ENCODE data around the gene KIRREL3.

Gene KIRREL3

DNA sequence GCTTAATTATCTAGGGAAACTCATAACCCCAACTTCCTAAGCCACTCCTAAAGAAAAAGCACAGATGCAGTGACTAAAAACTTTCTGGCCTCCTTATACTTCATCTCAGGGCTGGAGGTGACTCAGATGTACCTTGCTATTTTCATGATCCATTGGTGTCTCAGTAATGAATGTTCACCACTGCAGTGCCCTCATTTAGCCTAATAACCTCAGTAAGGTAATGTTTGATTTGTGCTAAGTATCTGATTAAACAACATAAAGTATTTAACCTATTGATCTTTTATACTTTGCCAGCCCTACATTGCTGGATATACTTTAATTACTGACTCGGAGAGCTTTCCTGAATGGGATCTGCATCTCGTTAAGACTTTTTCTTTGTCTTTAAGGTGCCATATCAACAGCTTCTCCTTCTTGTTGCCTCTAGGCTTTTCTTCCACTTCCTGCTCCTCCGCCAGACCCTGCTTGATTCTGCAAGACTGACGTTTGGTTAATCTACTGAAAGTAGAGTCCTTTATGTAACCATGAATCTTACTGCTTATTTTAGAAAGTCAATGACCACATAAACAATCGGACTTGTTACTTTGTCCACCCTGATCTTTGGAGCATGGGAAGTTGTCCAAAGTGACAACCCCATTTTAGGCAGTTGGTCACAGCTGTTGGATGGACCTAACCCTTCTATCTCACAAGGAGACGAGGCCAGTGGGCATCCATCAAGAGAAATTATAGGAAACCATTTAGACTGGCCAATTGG lies 342.1 kb downstream of the KIRREL3 start:
- DNase-seq = no peak

DNA sequence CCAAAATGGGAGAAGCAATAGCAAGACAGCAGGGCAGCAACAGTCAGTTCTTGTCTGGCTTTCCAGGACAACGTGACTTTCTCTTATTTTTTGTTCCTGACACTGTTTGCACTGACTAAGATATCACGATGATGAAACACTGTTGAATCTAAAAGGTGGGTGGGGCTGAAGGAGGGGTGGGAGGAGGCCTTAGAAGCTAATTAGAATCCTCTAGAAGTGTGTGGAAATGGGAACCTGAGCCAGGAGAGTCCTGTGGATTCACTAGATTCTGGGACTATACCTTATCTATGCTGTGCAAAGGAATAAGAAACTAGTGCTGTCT lies 344.8 kb downstream of the KIRREL3 start:
- DNase-seq = no peak

DNA sequence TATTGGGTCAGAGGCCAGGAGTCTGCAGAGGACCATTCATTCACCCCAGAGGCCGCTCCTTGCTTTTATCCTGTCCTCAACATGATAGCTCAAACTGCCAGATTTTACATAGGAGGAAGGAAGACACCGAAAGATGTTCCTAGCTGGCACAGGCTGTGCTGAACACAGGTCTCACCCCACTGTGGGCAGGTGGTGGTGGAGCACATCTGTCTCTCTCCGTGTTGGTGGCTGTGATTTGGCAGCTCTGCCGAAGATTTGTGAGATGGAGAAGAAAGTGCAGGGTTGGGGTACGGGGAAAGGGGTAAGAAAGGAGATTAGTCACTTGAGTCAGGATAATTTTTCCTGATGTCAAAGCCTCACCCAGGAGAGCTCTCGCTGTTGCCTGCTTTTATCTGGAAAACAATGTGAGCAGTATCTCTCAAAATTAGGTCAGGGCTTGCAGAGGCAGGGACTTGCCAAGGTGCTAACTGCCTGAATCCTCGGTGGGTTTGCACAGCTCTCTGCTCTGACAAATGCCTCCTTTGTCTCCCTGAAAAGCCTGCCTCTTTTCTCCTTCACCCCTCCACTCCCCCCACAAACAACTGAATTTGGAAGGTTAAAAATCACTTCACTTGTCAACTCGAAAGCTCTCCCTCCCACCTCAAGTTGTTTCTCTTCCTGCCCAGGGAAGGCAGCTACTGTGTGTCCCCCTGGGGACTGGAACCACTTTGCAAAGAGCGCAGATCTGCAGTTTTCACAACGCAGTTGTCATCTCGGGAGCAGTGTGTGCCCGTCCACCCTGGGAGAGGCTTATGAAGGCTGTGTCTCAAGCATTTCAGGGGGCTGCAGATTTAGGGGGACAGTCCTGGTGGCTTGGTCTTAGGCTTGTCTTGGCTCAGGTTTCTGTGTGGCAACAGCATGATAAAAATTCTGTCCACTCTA lies 345.4 kb downstream of the KIRREL3 start:
- no peak for DNase-seq

DNA sequence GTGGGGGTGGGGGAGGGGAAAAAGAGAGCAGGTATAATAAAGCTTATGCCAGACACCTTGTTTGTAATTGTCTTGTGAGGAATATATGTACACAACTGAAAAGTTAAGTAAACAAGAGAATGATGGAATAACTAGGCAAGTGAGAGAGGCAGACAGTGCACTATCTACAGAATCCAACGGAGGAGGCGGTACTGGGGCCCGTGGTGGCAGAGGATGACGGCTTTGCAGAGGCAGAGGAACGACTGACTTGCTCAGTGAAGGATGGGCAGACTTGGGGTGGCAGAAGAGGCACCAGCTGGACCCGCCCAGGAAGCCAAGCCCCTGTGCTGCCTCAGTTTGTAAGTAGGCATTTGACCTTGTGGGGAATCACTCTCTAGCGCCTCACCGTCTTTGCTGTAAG lies 347.5 kb downstream of the KIRREL3 start:
- no peak for DNase-seq

DNA sequence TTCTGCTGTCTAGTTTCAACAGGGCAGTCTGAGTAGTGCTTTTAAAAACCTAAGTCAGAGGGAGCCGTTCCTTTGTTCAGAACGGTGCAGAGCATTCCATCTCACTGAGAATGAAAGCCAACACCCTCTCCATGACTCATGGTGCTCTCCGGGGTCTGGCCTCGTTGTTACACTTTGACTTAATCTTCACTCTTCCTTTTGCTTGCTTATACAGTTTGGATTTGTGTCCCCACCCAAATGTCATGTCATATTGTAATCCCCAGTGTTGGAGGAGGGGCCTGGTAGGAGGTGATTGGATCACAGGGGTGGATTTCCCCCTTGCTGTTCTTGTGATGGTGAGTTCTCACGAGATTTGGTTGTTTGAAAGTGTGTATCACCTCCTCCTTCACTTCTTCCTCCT lies 352.8 kb downstream of the KIRREL3 start:
- no peak for DNase-seq

DNA sequence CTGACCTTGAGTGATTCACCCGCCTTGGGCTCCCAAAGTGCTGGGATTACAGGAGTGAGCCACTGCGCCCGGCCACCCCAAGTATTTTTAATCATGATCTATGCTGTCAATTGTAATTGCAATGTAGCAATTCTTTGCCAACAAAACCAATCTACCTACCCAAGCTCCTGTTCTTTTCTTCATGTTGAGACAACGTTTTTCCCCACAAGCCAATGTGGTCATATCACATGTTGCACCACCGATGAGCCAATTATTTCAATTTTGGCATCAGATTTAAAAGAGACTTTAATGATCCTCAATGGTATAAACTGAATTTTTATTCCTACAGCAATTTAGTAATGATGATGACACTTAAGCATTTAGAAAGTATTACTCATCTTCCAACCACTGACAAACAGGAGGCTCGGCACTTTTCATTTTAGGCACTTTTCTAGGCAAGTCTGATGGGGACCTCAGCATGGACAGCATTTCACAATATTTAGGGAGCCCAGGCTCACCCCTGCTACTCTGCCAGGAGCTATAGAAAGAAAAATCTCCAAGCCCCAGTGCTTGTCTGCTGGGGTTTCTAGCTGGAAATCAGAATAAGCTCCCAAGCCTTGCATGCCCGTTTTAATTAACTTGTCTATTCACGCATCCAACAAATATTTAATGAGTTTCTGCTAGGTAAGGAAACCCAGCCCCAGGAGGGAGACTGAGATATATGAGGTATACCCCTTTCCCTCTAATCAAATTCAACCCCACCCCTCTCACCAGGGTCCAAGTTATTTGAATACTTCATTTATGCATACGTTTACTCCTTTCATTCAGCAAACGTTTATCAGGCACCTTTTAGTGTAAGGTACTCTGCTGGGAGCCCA lies 353.6 kb downstream of the KIRREL3 start:
- no peak for DNase-seq

DNA sequence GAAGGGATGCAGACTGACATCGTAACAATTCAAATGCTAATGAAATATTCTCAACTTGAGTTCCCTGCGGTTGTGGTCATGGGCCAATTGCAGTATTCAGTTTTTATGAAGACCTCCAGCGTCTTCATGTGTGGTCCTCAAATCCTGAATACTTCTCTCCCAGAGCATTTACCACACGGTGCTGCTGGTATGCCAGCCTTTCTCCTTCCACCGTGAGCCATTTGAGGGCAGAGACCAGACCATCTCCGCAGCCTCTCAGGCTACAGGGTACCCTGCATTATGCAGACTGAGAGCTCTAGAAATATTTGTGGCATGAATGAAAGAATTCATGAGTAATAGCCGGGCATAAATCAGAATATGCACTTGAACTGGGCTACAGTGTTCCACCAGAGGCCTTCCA lies 355.4 kb downstream of the KIRREL3 start:
- no peak for DNase-seq

DNA sequence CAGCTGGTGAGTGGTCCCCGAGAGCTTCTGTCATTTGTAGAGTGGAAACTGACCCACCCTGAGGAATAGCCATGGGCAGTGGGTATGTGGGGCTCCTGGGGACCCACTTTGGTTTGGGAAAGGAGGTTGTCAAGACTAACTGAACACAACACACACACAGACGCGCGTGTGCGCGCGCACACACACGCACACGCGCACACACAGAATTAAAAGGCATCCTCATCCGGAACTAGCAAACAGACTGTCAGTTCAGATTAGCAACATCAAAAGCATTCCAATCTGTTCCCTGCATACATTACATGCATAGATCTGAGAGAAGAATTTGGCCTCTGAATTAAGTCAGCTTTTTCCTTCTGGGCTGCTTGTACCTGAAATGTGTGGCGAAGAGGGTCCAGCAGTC lies 360.4 kb downstream of the KIRREL3 start:
- DNase-seq = no peak

DNA sequence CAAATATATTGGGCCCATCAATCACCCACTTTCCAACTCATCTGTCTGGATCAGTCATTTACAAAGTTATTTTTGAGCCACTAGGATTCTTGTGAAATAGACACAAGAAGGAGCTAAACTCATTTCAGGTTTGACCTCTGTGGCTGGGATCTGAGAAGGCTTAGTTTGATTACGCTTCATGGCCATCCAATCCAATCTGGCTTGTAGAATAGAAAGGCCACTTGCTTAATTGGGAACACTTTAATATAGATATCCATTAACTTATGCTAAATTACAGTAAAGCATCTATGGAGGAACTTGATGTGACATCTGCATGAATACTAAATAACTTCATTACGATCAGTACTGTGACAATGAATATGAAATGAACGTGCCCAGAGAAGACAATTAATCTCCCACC lies 360.9 kb downstream of the KIRREL3 start:
- DNase-seq = no peak

DNA sequence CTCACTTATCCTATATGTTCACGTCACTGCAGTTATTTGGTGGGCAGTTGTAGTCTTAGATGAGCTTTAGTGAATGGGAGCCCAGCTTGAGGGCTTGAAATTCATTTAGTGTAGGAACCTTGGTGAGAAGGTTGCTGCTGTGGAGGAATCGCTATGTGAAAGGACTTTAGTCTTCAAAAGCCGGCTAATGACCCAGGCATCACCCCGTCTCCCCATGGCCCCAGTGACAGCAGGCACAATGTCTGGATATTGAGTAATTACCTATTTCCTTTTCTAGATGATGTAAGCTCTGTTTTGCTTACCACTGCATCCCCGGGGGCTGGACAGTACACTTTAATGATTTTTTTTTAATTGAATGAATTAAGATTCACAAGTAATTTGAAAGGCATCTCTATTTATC lies 361.9 kb downstream of the KIRREL3 start:
- no peak for DNase-seq

DNA sequence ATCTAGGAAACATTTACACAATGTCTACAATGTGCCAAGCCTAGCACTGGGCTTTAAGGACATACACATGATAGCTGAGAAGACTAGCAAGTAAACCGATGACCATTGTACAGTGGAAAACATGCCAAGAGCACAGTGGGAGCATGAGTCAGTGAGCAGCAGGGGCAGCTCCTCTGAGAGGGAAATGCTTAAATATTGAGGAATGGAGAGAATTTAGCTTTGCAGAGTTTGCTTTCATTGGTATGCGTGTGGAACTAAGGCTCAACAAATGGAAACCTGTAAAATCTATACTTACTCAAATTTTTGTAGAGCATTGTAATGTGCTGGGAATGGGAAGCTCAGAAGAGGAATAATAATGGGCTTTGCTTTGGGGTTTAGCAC lies 362.8 kb downstream of the KIRREL3 start:
- no peak for DNase-seq

DNA sequence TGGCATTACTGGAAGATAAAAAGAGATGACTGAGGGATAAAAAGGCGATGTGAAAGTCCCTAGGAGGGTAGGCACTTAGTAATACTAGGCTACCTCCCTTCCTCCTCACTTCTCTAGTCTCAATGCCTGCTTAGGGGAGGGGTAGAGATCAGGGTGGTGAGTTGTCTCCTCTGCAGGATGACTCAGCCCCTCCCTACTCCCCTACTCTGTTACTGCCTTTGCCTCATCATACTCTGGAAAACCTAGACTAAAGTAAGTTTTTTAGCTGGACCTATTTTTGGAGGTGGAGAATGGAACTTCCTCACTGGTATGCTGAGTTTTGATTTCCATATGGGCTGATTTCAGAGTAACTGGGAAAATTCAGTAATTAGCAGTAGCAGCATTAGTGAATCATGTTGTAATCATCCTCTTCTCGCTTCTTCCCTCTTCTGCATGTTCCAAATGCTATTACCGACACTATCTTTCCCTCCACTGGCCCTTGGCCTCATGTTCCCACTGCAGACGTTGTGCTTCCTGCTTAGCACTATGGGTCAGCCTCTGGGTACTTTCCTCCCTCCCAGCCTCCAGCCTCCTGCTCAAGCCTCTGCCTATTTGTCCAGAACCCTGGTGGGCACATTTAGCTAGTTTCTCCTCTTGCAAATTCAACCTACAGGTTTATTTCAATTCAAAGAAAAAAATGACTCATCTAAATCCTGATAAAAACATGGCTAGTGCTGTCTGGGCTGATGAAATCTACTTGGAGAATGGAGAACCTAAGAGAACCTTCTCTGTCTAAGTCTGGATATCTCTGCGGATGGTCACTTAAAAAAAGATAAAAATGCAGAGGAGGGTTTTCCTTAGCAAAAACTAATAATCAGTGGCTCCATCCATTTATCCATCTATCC lies 363.4 kb downstream of the KIRREL3 start:
- DNase-seq = no peak

DNA sequence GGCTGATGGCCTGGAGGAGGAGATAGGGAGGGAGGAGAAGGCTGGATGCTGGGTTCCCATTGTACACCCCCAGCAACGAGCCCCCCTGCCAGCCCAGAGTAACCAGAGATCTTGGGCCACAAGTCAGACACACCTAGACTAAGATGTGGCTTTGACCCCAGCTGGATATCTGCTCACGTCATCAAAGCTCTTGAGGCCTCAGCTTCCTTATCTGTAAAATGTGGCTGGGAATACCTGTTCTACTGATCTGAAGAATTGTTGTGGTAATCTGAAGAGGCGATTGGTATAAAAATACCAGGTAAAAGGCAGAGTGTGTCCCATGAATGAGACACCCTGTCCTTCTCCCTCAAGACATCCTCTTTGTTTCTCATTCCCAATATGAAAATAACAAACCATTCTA lies 365.1 kb downstream of the KIRREL3 start:
- DNase-seq = no peak

DNA sequence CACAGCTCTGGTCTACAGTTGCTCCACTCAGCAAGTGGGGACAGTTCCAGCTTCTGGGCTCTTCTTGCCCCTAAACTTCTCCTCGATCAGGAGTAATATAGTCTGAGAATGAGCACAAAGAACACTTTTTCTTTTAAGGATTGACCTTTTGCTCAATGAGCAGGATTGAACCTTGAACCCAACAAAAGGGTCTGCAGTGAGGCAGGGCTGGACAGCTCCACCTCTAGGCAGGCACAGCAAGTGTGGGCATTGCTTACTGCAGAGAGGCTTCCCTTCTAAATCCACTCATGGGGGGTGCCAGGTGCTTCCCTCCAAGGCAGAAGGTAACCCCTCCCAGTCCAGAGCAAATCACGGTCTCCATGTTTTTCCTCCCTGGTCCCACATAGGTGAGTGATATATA lies 365.6 kb downstream of the KIRREL3 start:
- DNase-seq = no peak

DNA sequence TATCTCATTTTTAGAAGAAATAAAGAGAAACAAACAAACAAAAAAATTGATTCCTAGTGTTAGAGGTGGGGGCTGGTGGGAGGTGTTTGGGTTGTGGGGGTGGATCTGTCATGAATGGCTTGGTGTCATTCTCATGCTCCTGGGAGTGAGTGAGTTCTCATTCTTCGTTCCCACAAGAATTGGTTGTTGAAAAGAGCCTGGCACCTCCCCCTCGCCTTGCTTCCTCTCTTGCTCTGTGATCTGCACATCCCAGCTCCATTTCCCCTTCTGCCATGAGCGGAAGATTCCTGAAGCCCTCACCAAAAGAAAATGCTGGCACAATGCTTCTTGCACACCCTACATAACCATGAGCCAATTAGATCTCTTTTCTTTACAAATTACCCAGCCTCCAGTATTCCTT lies 367.2 kb downstream of the KIRREL3 start:
- DNase-seq = no peak

DNA sequence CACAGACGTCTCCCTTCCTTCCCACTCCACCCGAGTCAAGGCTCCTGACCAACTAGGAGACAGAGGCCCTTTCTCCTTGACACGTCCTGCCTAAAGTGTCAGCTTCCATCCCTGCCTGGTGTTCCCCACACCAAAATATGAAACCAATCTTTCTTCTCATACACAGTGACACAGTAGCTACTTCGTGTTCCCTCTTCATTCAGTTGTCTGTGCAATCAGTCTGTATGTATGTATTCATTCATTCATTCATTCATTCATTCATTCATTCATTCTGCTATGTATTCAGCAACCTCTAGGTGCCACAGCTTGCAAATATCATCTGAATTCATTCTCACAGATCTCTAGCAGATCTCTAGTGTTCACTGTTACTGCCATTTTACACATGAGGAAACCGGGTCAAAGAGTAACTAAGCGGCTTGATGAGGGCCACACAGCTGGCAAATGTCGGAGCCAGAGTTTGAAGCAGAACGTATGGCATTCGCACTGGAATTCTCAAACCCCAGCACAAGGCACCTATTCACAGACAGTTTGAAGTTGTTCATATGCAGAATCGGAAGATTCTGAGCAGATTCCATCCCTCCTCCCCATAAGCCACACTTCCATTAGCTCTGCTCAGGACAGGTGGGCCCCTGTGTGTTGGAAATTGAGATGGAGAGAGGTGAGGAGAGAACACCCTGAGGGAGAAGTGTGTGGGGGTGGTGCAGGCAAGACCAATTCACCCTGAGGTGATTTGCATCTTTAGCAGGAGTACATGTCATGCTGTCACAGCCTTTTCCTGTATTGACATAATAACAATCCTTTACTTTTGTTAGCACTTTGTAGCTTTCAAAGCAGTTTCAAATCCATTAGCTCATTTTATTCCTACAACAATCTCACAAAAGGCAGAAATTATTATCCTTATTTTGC lies 369.4 kb downstream of the KIRREL3 start:
- DNase-seq = no peak

DNA sequence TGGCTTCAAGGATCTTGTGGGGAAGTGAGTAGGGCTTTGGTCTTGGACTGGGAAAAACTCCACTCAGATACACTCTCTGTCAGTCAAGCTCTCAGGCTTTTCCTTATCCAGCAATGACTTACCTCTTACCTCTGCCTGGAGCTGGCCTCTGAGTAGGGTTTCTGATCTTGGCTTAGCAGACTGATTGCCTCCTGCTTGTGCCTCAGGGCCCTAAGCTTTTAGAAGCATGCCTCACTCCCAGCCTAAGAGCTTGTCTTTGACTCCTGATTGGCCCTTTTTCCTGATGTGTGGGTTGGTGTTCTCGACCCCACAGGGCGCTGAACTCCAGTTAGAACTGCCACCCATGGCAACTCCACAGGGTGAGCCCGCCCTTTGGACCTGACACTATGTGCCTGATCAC lies 370.1 kb downstream of the KIRREL3 start:
- DNase-seq = no peak

DNA sequence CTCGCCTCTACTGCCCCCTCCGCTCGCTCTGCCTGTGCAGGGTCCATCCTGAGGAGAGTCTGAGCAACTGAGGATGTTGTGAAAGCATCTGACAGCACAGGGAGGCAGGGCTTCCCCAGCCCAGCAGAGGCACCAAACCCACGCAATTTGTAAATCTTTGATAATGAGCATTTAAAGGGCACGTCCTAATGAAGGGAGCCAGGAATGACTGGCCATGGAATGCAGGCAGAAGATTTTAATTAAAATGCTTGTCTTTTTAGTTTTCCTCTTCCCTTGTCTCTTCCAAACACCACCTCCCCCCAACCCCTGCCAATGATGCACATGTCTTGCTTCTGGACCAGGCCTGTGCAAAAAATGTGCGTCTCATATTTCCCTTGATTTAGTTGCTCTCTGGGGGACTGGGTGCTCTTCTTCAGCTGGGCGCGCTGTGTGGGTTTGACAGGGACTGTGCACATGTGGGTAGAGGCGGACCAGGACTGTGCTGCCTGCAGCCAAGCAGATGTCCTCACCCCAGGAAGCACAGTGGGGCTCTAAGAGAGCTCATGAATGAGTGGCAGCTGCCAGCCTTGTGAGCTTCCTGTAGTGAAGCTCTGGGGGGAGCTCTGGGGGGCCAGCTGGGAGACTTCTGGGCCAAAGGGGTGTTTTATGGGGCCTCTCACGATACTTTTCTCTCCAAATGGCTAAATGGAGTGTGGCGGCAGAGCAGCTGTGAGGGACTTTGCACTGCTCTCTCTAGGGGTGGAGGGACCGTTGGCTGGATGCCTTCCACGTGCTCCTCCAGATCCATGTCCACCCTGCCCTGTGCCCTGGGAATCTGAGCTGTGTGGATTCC lies 371.6 kb downstream of the KIRREL3 start:
- no peak for DNase-seq

DNA sequence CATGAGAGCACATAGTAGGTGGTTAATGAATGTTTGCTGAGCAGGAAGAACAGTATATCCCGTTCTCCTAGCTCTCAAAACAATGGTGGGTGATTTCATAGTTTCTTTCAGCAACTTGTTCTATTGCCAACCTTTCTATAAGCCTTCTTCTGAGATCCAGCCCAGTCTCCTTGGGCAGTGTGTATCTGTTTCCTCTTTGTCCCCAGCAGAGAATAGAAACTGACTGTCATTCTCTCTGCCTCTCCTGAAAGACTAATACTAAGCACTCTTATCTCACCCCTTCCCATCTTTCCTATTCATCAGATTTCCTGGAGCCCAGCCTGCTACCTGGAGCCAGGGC lies 372.1 kb downstream of the KIRREL3 start:
- no peak for DNase-seq

DNA sequence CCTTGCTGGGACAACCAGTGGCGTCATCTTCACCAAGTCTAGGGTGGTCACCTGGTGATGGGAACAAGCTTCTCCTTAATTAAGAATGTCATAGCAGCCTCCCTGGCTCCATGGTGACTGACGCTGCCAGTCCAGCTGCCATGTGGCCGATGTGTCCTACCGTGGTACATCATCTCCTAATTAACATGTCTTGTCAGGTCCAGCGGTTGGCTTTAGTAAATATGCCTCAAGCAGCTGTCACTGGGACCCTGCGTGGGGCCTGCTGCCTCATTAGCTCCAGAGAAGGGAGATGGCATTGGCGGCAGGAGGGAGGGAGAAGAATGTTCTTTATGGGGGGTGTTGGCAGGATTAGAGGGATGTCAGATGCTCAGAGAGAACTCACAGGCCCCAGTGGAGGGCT lies 373.1 kb downstream of the KIRREL3 start:
- no peak for DNase-seq

DNA sequence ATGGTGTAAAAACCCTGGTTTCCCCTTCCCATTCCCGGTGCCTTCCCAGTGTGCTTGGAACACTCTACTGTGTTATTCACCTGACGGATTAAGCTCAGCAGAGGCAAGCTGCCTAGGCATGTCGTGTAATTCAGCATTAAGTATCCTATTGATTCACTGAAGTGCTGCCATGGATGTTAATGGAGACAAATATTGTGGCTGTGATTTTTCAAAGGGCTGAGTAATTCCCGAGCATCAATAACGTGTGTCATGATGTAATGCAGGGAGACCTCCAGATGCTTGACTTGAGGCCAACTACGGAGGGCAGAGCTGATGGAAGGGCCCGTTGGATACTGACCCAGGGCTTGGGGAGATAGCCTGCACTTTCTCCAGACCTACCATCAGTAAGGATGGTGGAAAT lies 376.1 kb downstream of the KIRREL3 start:
- no peak for DNase-seq

Measured in activated gamma-delta T cell treated with Interleukin-2 at 50 U/mL for 16 hours (primary cell).